GM12873 (cell line): Measurements from ENCODE around the gene SERINC1.

Experiments used
- TF ChIP-seq, protein P1 (sequence below): IDR thresholded peaks from 2 replicates; pipeline ENCODE4 v1.5.1; 2012; ENCODE audit warnings: low read depth, mild to moderate bottlenecking, moderate library complexity, low read length, control low read depth; ENCODE audit not compliant: insufficient read depth; ENCODE audit errors: missing control alignments

Gene SERINC1

DNA sequence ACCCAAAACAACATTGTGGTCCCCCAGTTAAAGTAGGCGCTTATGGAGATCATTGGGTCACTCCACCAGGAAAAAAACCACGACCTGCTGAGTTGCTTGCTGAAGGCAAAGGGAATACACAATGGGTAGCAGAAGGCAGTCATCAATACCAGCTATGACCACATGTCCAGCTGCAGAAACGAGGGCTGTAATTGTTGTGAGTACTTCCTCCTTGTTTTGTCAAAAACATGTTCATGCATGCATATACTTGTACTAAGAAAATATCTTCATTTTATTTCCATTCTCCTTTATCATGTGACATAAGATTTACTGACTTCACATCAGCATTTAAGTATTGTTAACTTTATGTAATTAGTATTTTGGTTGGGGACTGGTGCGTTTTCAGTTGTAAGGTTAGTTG is 16.9 kb downstream of the SERINC1 start:
- TF ChIP-seq, protein P1, sequence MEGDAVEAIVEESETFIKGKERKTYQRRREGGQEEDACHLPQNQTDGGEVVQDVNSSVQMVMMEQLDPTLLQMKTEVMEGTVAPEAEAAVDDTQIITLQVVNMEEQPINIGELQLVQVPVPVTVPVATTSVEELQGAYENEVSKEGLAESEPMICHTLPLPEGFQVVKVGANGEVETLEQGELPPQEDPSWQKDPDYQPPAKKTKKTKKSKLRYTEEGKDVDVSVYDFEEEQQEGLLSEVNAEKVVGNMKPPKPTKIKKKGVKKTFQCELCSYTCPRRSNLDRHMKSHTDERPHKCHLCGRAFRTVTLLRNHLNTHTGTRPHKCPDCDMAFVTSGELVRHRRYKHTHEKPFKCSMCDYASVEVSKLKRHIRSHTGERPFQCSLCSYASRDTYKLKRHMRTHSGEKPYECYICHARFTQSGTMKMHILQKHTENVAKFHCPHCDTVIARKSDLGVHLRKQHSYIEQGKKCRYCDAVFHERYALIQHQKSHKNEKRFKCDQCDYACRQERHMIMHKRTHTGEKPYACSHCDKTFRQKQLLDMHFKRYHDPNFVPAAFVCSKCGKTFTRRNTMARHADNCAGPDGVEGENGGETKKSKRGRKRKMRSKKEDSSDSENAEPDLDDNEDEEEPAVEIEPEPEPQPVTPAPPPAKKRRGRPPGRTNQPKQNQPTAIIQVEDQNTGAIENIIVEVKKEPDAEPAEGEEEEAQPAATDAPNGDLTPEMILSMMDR: no peak

DNA sequence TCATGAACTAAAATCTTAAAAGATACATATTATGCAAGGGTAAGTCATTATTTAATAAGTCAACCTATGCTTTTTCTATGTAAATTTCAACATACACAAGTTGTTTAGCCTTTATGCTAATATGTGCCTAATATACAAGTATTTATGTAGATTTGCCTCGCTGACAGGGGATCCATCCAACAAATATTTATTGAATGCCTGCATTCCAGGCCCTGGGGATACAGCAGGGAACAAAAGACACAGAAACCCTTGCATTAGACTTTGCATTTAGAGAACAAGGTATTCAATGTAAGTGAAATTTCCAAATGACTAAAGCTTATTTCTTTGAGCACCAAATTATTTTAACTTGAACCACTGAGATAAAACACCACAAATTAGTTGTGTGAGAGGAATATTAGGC is 19.1 kb downstream of the SERINC1 start:
- TF ChIP-seq, protein P1: no peak

DNA sequence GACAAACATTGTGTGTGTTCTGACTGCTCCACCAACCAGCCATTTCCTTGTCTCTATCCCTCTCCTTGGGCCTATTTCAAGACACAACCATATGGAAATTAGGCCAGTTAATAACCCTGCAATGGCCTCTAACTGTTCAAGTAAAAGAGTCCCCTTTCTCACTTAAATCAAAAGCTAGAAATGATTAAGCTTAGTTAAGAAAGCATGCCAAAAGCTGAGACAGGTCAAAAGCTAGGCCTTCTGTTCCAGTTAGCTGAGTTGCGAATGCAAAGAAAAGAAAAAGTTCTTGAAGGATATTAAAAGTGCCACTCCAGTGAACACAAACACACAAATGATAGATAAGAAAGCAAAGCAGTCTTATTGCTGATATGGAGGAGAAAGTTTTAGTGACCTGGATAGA is 22.5 kb downstream of the SERINC1 start:
- TF ChIP-seq, protein P1: no peak

DNA sequence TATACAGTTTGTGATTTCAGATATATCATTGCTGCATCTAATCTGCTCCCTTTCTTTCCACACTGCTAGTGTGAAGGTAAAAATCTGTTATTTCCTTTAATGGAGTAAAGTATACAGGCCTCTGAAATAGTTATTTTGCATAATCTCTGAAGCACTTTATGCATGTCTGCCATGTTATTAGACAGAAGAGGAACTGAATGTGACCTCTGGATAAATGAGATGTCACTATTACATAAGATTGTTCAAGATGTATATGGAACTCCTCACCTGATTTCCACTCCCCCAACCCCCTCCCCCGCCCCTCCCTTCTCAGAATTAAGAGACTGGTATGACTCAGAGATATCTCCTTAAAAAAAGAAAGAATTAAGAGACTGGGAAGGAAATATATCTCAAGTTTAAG is 26.3 kb downstream of the SERINC1 start:
- TF ChIP-seq, protein P1: no peak

DNA sequence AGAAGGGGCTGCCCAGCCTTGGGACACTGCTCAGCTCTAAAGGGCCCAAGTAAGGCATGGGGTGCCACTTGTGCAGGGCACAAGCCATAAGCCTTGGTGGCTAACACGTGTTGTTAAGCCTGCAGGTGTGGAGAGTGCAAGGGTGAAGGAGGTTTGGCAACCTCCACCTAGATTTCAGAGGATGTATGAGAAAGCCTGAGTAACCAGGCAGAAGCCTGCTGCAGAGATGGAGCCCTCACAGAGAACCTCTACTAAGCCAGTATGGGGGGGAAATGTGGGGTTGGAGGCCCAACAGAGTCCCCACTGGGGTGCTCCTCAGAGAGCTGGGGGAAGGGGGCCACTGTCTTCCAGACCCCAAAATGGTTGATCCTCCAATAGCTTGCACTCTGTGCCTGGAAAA is 32.6 kb downstream of the SERINC1 start:
- TF ChIP-seq, protein P1: no peak

DNA sequence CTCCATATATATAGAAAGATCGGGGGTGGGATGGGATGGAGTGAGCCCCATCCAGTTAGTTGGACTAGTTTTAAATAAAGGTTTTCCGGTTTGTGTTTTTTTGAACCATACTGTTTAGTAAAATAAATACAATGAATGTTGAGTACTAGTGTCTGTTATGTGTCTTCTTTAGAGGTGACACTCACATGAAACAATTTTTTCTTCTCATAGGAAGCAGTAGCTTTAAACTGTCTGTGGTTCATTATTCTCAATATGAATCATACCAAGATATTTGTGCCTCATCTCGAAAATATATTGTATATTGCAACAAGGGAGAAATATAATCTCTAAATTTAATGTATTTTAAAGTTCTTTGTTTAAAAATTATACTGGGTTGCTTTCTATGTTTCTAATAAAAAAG is 38.8 kb downstream of the SERINC1 start:
- TF ChIP-seq, protein P1: no peak

DNA sequence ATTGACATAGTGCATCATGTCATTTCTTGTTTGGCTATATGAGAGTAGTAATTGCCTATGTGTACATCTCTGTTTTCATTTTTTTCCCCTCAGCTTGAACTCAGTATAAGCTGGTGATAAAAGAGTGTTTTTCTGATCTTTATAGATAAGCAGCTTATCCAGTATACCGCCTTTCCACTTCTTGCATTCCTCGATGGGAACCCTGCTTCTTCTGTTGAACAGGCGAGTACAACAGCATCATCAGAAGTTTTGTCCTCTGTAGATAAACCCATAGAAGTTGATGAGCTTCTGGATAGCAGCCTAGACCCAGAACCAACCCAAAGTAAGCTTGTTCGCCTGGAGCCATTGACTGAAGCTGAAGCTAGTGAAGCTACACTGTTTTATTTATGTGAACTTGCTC is 39.8 kb downstream of the SERINC1 start:
- TF ChIP-seq, protein P1: no peak
